IMR-90 (cell line): ENCODE data around the gene DIAPH1. TPM values are rescaled to one million over a fixed set of nuclear protein-coding genes. Genes with fewer than 3 reads are reported as not detected.

Experiments
- ATAC-seq: fragments of 200-7000 bp; cut with Tn5 transposase; 2 replicates; pipeline ENCODE4 v1.9.1; 2020; ENCODE audit warnings: low read depth, mild to moderate bottlenecking, moderate library complexity
- BruUV-seq: library from RNA; stranded (reverse); fragments of 400-500 nt; replicated peaks from 2 replicates; lab custom pipeline; 2021; lab: Mats Ljungman, UMichigan
- CTCF ChIA-PET: fragments of 300-600 bp; formaldehyde crosslinking; extraction: SDS; loops from one replicate; lab custom pipeline; 2021; ENCODE audit warnings: antibody characterized with exemption; lab: Yijun Ruan, JAX
- POLR2A ChIA-PET: fragments of 300-600 bp; sonication (Branson Sonifier 250); formaldehyde crosslinking; loops from one replicate; lab custom pipeline; 2022; ENCODE audit warnings: antibody characterized with exemption; ENCODE audit not compliant: unreplicated experiment; lab: Charles Lee
- DNase-seq: peaks from one replicate; pipeline ENCODE4 v3.0.0; 2013
- H2AFZ ChIP-seq: replicated peaks from 2 replicates; pipeline ENCODE3; 2013; ENCODE audit warnings: low read length, mild to moderate bottlenecking; ENCODE audit not compliant: poor library complexity
- H2AK5ac ChIP-seq: 2 replicates; pipeline ENCODE4 v1.6.1; 2013; ENCODE audit warnings: low read depth, low read length, inconsistent platforms
- H2AK9ac ChIP-seq: replicated peaks from 2 replicates; pipeline ENCODE3; 2013; ENCODE audit warnings: mild to moderate bottlenecking, low read depth, low read length, moderate library complexity; ENCODE audit not compliant: poor library complexity
- H2BK120ac ChIP-seq: 2 replicates; pipeline ENCODE4 v1.6.1; 2013; ENCODE audit warnings: low read depth, low read length, inconsistent platforms
- H2BK15ac ChIP-seq: 3 replicates; pipeline ENCODE4 v1.6.1; 2013; ENCODE audit warnings: low read depth, low read length, inconsistent platforms
- H2BK20ac ChIP-seq: 2 replicates; pipeline ENCODE4 v1.6.1; 2013; ENCODE audit warnings: low read depth, mild to moderate bottlenecking, inconsistent platforms, low read length, moderate library complexity
- H2BK5ac ChIP-seq: 2 replicates; pipeline ENCODE4 v1.6.1; 2013; ENCODE audit warnings: mild to moderate bottlenecking, low read depth, low read length, inconsistent platforms; ENCODE audit not compliant: poor library complexity, severe bottlenecking
- H3K14ac ChIP-seq: replicated peaks from 2 replicates; pipeline ENCODE4 v1.6.1; 2013; ENCODE audit warnings: low read depth, low read length, inconsistent platforms
- H3K18ac ChIP-seq: 2 replicates; pipeline ENCODE4 v1.6.1; 2013; ENCODE audit warnings: low read depth, low read length, control low read depth
- H3K23ac ChIP-seq: 2 replicates; pipeline ENCODE4 v1.6.1; 2013; ENCODE audit warnings: low read depth, low read length, inconsistent platforms
- H3K27ac ChIP-seq: 2 replicates; pipeline ENCODE4 v1.5.1; 2013; ENCODE audit warnings: mild to moderate bottlenecking, control low read depth, low read length; ENCODE audit not compliant: insufficient read depth
- H3K27me3 ChIP-seq: 2 replicates; pipeline ENCODE4 v1.6.1; 2013; ENCODE audit warnings: low read length; ENCODE audit not compliant: control insufficient read depth, insufficient read depth
- H3K36me3 ChIP-seq: 2 replicates; pipeline ENCODE4 v1.6.1; 2013; ENCODE audit warnings: low read length, mixed read lengths; ENCODE audit not compliant: control insufficient read depth, insufficient read depth
- H3K4ac ChIP-seq: 2 replicates; pipeline ENCODE4 v1.6.1; 2013; ENCODE audit warnings: low read depth, low read length, inconsistent platforms
- H3K4me1 ChIP-seq: 2 replicates; pipeline ENCODE4 v1.6.1; 2013; ENCODE audit warnings: low read length, mixed read lengths; ENCODE audit not compliant: control insufficient read depth, insufficient read depth
- H3K4me2 ChIP-seq: 2 replicates; pipeline ENCODE4 v1.6.1; 2013; ENCODE audit warnings: low read depth, mild to moderate bottlenecking, control low read depth, low read length, moderate library complexity
- H3K4me3 ChIP-seq: 2 replicates; pipeline ENCODE4 v1.5.1; 2013; ENCODE audit warnings: low read depth, mild to moderate bottlenecking, control low read depth, low read length, moderate library complexity; ENCODE audit not compliant: insufficient read depth
- H3K56ac ChIP-seq: 2 replicates; pipeline ENCODE4 v1.6.1; 2013; ENCODE audit warnings: low read length, inconsistent platforms; ENCODE audit not compliant: insufficient read depth; ENCODE audit errors: extremely low read depth
- H3K79me1 ChIP-seq, 2 experiments: 2 replicates each; pipeline ENCODE4 v1.6.1; 2013; ENCODE audit warnings: low read length in 2 of 2, inconsistent platforms in 1 of 2, low read depth in 1 of 2
- H3K9ac ChIP-seq: 2 replicates; pipeline ENCODE4 v1.6.1; 2013; ENCODE audit warnings: low read depth, low read length, control low read depth
- H3K9me1 ChIP-seq: 2 replicates; pipeline ENCODE4 v1.6.1; 2013; ENCODE audit warnings: low read length, inconsistent platforms; ENCODE audit not compliant: insufficient read depth
- H3K9me3 ChIP-seq: 2 replicates; pipeline ENCODE4 v1.6.1; 2013; ENCODE audit warnings: low read length; ENCODE audit not compliant: control insufficient read depth, insufficient read depth
- H4K20me1 ChIP-seq: 2 replicates; pipeline ENCODE4 v1.6.1; 2013; ENCODE audit warnings: low read length, inconsistent platforms; ENCODE audit not compliant: insufficient read depth
- H4K5ac ChIP-seq: 2 replicates; pipeline ENCODE4 v1.6.1; 2013; ENCODE audit warnings: mild to moderate bottlenecking, low read depth, low read length, control low read depth
- H4K8ac ChIP-seq, 2 experiments: 2 replicates each; pipeline ENCODE4 v1.6.1; 2013; ENCODE audit warnings: low read depth in 2 of 2, low read length in 2 of 2, control low read depth in 1 of 2, inconsistent platforms in 1 of 2
- H4K91ac ChIP-seq: 2 replicates; pipeline ENCODE4 v1.6.1; 2013; ENCODE audit warnings: low read depth, low read length, inconsistent platforms; ENCODE audit not compliant: insufficient read depth
- BHLHE40 ChIP-seq: fragments of 150-350 bp; IDR thresholded peaks from 2 replicates; pipeline ENCODE4 v1.6.1; 2016; ENCODE audit warnings: mild to moderate bottlenecking, low read depth, low read length
- CEBPB ChIP-seq: IDR thresholded peaks from 2 replicates; pipeline ENCODE4 v1.6.1; 2012; ENCODE audit warnings: low read depth, low read length, improper control_type of control experiment
- CHD1 ChIP-seq: IDR thresholded peaks from 2 replicates; pipeline ENCODE4 v1.6.1; 2012; ENCODE audit warnings: low read depth, low read length, improper control_type of control experiment
- CTCF ChIP-seq: conservative IDR thresholded peaks from 2 replicates; pipeline ENCODE4 v1.5.1; 2012; ENCODE audit warnings: mild to moderate bottlenecking, low read depth, low read length, improper control_type of control experiment
- FOS ChIP-seq: fragments of 150-350 bp; IDR thresholded peaks from 2 replicates; pipeline ENCODE4 v1.6.1; 2016; ENCODE audit warnings: low read depth, low read length
- MAZ ChIP-seq: IDR thresholded peaks from 2 replicates; pipeline ENCODE4 v1.6.1; 2012; ENCODE audit warnings: low read depth, mild to moderate bottlenecking, low read length, improper control_type of control experiment, moderate library complexity, borderline replicate concordance
- NFE2L2 ChIP-seq: fragments of 150-350 bp; IDR thresholded peaks from 2 replicates; pipeline ENCODE4 v1.6.1; 2016; ENCODE audit warnings: low read depth, mild to moderate bottlenecking, low read length
- POLR2A ChIP-seq: IDR thresholded peaks from 2 replicates; pipeline ENCODE4 v1.6.1; 2012; ENCODE audit warnings: mild to moderate bottlenecking, low read depth, low read length
- RAD21 ChIP-seq: IDR thresholded peaks from 2 replicates; pipeline ENCODE4 v1.6.1; 2012; ENCODE audit warnings: low read length, improper control_type of control experiment
- RFX5 ChIP-seq: IDR thresholded peaks from 2 replicates; pipeline ENCODE4 v1.8.0; 2012; ENCODE audit warnings: low read depth, mild to moderate bottlenecking, low read length, moderate library complexity
- SMC3 ChIP-seq: fragments of 150-350 bp; IDR thresholded peaks from 2 replicates; pipeline ENCODE4 v1.6.1; 2016; ENCODE audit warnings: low read depth, mild to moderate bottlenecking, antibody characterized with exemption, low read length, moderate library complexity
- USF2 ChIP-seq: fragments of 150-350 bp; IDR thresholded peaks from 2 replicates; pipeline ENCODE4 v1.6.1; 2017; ENCODE audit warnings: mild to moderate bottlenecking, antibody characterized with exemption, low read length, low read depth
- WGBS, 2 experiments: methylation state at CpG; one replicate each; pipeline versions ENCODE4 v1.1.5 to v1.1.7; 2013; ENCODE audit warnings: missing lambda C conversion rate in 2 of 2; ENCODE audit not compliant: insufficient read length in 1 of 2; ENCODE audit errors: extremely low coverage in 2 of 2; 5-methylcytosine and 5-hydroxymethylcytosine counted together
- dilution Hi-C: fragments of 300-500 bp; cut with HindIII; formaldehyde crosslinking; loops from one replicate; pipeline ENCODE4 v1.14.3; 2018; ENCODE audit warnings: low sequenced_read_pairs; ENCODE audit not compliant: unreplicated experiment
- in situ Hi-C: fragments of 300-500 bp; cut with MboI; formaldehyde crosslinking; loops from 3 replicates; pipeline ENCODE4 v1.14.3; 2019; ENCODE audit warnings: low sequenced_read_pairs, inconsistent platforms, mixed read lengths
- intact Hi-C: fragments of 100-400 bp; cut with micrococcal nuclease; formaldehyde crosslinking; loops from 2 replicates; pipeline ENCODE4 v1.10.0; 2022
- polyA plus RNA-seq, 3 experiments: library from polyadenylated mRNA; depleted of rRNA; stranded (reverse); fragments of >200 nt; gene quantifications; 2 replicates each; pipeline ENCODE4 v1.2.3, GENCODE V29; 2012; ENCODE audit warnings: low replicate concordance in 1 of 3
- total RNA-seq: library from RNA; depleted of rRNA; stranded (reverse); fragments of >200 nt; gene quantifications from 2 replicates; pipeline ENCODE4 v1.2.3, GENCODE V29; 2012
- TF ChIP-seq, protein P1 (sequence below): fragments of 150-350 bp; IDR thresholded peaks from 2 replicates; pipeline ENCODE4 v1.6.1; 2016; ENCODE audit warnings: low read depth, mild to moderate bottlenecking, low read length, moderate library complexity, borderline replicate concordance

Gene DIAPH1
- total and polyA plus RNA-seq, 2 of the 4 experiments (the other 2 are of a cell fraction) = 12.0 to 37.4 TPM

- ChIA-PET POLR2A (no interaction called here), CTCF (no interaction called here)
- Histone ChIP-seq H3K27me3 (no peaks in the 10 kb centered on the region), H2BK15ac (no peak overlapping the region), H3K56ac (no peak overlapping the region), H4K91ac (no peak overlapping the region), H3K4me2 (no peak overlapping the region), H2AK9ac (no peak overlapping the region), H3K4me3 (no peak overlapping the region), H2AK5ac (no peak overlapping the region), H4K8ac (no peak overlapping the region), H3K9ac (no peak overlapping the region), H4K20me1 (peaks cover 51% of the 10 kb centered on the region), H4K5ac (no peak overlapping the region), H3K79me1 (peaks cover 29 to 72% of the 10 kb centered on the region in 2 experiments), H3K14ac (no peak overlapping the region), H3K9me3 (no peaks in the 10 kb centered on the region), H2BK20ac (no peak overlapping the region), H3K36me3 (peaks cover 42% of the 10 kb centered on the region), H2AFZ (no peak overlapping the region), H2BK5ac (no peak overlapping the region), H3K18ac (no peak overlapping the region), H3K4ac (no peak overlapping the region), H2BK120ac (no peak overlapping the region), H3K23ac (no peak overlapping the region), H3K4me1 (peaks cover 39% of the 10 kb centered on the region), H3K27ac (no peak overlapping the region), H3K9me1 (peaks cover 34% of the 10 kb centered on the region)
- no TSS peak for BruUV-seq
- no peak for DNase-seq
- ATAC-seq = no peak
- in situ Hi-C loops = no loop called here
- intact Hi-C loops = no loop called here
- TF ChIP-seq POLR2A = no peak
- TF ChIP-seq CTCF = no peak
- no peak for TF ChIP-seq NFE2L2
- no peak for TF ChIP-seq MAZ
- no peak for TF ChIP-seq RAD21
- TF ChIP-seq BHLHE40 = no peak
- no peak for TF ChIP-seq CHD1
- TF ChIP-seq CEBPB = no peak
- TF ChIP-seq, protein P1, sequence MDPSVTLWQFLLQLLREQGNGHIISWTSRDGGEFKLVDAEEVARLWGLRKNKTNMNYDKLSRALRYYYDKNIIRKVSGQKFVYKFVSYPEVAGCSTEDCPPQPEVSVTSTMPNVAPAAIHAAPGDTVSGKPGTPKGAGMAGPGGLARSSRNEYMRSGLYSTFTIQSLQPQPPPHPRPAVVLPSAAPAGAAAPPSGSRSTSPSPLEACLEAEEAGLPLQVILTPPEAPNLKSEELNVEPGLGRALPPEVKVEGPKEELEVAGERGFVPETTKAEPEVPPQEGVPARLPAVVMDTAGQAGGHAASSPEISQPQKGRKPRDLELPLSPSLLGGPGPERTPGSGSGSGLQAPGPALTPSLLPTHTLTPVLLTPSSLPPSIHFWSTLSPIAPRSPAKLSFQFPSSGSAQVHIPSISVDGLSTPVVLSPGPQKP = no peak
- no peak for TF ChIP-seq SMC3
- no peak for TF ChIP-seq RFX5
- no peak for TF ChIP-seq FOS
- no peak for TF ChIP-seq USF2
- dilution Hi-C loops = no loop called here
- 81% methylated on average over 45 of the region's 66 CpGs; no CpG with 5 or more reads in 1 of the 2 experiments for WGBS, 2 experiments
These were observed 127.3 kb downstream of the DIAPH1 start for GRCh38 chr5:141491323-141492167.
